ENCODE data around the gene PRKACA.
"Not testable (repeated sequence)": the region's sequence is repeated elsewhere in the genome, so short reads cannot be mapped to it uniquely, and the experiment has no call there.

The PRKACA gene

GRCh38 chr19:14051980-14052379 lies 65.6 kb downstream of the PRKACA start:
- Mint-ChIP-seq H3K4me3 (no peak overlapping the region), H3K27me3 (ENCODE audit: low read depth) (peaks cover 6% of the 10 kb centered on the region), H3K4me1 (ENCODE audit: low read depth) (peaks cover 2% of the 10 kb centered on the region), H3K36me3 (ENCODE audit: low read depth) (peaks cover 41% of the 10 kb centered on the region), H3K27ac (no peak overlapping the region), H3K9me3 (peaks cover 5% of the 10 kb centered on the region)

GRCh38 chr19:14050961-14051360 lies 66.6 kb downstream of the PRKACA start:
- not testable (repeated sequence) for H3K27ac Mint-ChIP-seq; H3K27me3 Mint-ChIP-seq (ENCODE audit: low read depth); H3K4me3 Mint-ChIP-seq; H3K9me3 Mint-ChIP-seq; H3K4me1 Mint-ChIP-seq (ENCODE audit: low read depth)
- peaks cover 47% of the 10 kb centered on the region for H3K36me3 Mint-ChIP-seq (ENCODE audit: low read depth)

- Mint-ChIP-seq H3K36me3 (ENCODE audit: low read depth) (peaks cover 51% of the 10 kb centered on the region), H3K27me3 (ENCODE audit: low read depth) (no peaks in the 10 kb centered on the region), H3K4me1 (ENCODE audit: low read depth) (peaks cover 2% of the 10 kb centered on the region), H3K4me3 (no peak overlapping the region), H3K9me3 (peaks cover 5% of the 10 kb centered on the region), H3K27ac (no peak overlapping the region)
These were observed 67.0 kb downstream of the PRKACA start for GRCh38 chr19:14050512-14050911.

- Mint-ChIP-seq H3K4me3 (no peak overlapping the region), H3K27me3 (ENCODE audit: low read depth) (no peaks in the 10 kb centered on the region), H3K36me3 (ENCODE audit: low read depth) (peaks cover 46% of the 10 kb centered on the region), H3K27ac (no peak overlapping the region), H3K9me3 (peaks cover 5% of the 10 kb centered on the region), H3K4me1 (ENCODE audit: low read depth) (peaks cover 2% of the 10 kb centered on the region)
These were observed 69.0 kb downstream of the PRKACA start for GRCh38 chr19:14048443-14049153.

DNA sequence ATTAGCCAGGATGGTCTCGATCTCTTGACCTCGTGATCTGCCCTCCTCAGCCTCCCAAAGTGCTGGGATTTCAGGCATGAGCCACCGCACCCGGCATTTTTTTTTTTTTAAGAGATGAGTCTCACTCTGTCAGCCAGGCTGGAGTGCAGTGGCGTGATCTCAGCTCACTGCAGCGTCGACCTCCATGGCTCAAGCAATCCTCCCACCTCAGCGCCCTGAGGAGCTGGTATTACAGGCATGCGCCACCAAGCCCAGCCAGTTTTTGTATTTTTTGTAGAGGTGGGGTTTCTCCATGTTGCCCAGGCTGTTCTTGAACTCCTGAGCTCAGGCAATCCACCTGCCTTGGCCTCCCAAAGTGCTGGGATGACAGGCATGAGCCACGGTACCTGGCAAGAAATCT lies 69.7 kb downstream of the PRKACA start:
- not testable (repeated sequence) for H3K27me3 Mint-ChIP-seq (ENCODE audit: low read depth); H3K4me1 Mint-ChIP-seq (ENCODE audit: low read depth); H3K9me3 Mint-ChIP-seq; H3K27ac Mint-ChIP-seq; H3K4me3 Mint-ChIP-seq
- H3K36me3 Mint-ChIP-seq (ENCODE audit: low read depth) = peaks cover 49% of the 10 kb centered on the region

DNA sequence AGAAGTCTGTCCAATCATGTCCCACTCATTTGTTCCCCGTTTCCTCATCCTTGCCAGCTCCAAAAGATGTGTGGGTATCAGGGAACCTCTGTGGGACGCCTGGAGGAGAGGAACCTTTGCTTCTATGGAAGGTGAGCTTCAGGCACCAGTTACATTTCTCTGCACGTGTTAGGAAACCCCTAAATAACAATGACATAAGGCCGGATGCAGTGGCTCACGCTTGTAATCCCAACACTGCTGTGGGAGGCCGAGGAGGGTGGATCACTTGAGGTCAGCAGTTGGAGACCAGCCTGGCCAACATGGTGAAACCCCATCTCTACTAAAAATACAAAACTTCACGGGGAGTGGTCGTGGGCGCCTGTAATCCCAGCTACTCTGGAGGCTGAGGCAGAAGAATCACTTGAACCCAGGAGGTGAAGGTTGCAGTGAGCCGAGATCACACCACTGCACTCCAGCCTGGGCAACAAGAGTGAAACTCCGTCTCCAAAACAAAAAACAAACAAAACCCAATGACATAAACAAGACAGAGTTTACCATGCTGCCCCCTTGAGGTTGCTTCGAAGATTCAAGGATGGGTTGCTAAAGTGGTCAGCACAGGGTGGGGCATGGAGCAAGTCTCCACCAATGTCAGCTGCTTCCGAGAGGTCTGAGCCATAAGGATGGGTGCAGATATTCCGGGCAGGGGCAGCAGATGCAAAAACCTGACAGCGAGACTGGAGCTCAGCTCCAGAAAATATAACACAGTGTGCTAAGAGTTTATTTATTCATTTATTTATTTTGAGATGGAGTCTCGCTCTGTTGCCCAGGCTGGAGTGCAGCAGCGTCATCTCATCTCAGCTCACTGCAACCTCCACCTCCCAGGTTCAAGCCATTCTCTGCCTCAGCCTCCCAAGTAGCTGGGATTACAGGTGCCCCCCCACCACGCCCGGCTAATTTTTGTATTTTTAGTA lies 74.6 kb downstream of the PRKACA start:
- Mint-ChIP-seq H3K36me3 (ENCODE audit: low read depth) (peaks cover 38% of the 10 kb centered on the region), H3K27ac (peak overlapping the region; percentile 69), H3K4me1 (ENCODE audit: low read depth) (peaks cover 11% of the 10 kb centered on the region)
- not testable (repeated sequence) for H3K27me3 Mint-ChIP-seq (ENCODE audit: low read depth); H3K9me3 Mint-ChIP-seq; H3K4me3 Mint-ChIP-seq
